Measurements from ENCODE around the gene IL13.

Gene IL13

GRCh38 chr5:132651838-132652469 lies 6.0 kb upstream of the IL13 start:
- in situ Hi-C loops (cut with HindIII; ENCODE audit: low sequenced_read_pairs) = no loop called here
- H3K4me3 ChIP-seq (ENCODE audit: low read depth, low read length) = no peak overlapping the region
- DNase-seq (ENCODE audit: low read depth, low spot score) = no peak
- TF ChIP-seq CTCF (IDR thresholded peaks at IDR 0.05; ENCODE audit: low read depth, low read length) = no peak

- H3K4me3 ChIP-seq (ENCODE audit: low read depth, low read length) = no peak overlapping the region
- no peak for DNase-seq (ENCODE audit: low read depth, low spot score)
- in situ Hi-C loops (cut with HindIII; ENCODE audit: low sequenced_read_pairs) = no loop called here
- no peak for TF ChIP-seq CTCF (IDR thresholded peaks at IDR 0.05; ENCODE audit: low read depth, low read length)
Measured at GRCh38 chr5:132653716-132654115, 4.3 kb upstream of the IL13 start.

- peak overlapping the region; percentile 29 for H3K4me3 ChIP-seq (ENCODE audit: low read depth, low read length)
- in situ Hi-C loops (cut with HindIII; ENCODE audit: low sequenced_read_pairs) = no loop called here
- DNase-seq (ENCODE audit: low read depth, low spot score) = peak; percentile 21
- peak; percentile 28 for TF ChIP-seq CTCF (IDR thresholded peaks at IDR 0.05; ENCODE audit: low read depth, low read length)
Measured at GRCh38 chr5:132655821-132656773, 1.9 kb upstream of the IL13 start.

DNA sequence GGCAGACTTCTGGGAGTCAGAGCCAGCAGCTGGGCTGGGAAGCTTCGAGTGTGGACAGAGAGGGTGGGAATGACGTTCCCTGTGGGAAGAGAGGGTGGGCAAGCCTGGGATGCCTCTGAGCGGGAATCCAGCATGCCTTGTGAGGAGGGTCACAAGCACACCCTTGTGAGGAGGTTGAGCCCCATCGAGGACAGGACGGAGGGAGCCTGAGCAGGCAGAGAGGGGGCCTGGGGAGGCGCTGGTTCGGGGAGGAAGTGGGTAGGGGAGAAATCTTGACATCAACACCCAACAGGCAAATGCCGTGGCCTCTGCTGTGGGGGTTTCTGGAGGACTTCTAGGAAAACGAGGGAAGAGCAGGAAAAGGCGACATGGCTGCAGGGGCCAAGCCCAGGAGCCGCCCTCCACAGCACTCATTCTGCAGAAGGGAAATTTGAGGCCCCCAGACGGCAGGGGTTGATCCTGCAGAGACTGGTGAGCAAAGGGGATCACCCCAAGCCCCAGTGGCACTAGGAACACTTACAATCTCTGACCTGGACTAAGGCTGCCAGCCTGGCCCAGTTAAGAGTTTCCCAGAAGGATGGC lies 1.1 kb upstream of the IL13 start:
- DNase-seq (ENCODE audit: low read depth, low spot score) = no peak
- in situ Hi-C loops (cut with HindIII; ENCODE audit: low sequenced_read_pairs) = no loop called here
- no peak for TF ChIP-seq CTCF (IDR thresholded peaks at IDR 0.05; ENCODE audit: low read depth, low read length)
- peak overlapping the region; percentile 23 for H3K4me3 ChIP-seq (ENCODE audit: low read depth, low read length)

DNA sequence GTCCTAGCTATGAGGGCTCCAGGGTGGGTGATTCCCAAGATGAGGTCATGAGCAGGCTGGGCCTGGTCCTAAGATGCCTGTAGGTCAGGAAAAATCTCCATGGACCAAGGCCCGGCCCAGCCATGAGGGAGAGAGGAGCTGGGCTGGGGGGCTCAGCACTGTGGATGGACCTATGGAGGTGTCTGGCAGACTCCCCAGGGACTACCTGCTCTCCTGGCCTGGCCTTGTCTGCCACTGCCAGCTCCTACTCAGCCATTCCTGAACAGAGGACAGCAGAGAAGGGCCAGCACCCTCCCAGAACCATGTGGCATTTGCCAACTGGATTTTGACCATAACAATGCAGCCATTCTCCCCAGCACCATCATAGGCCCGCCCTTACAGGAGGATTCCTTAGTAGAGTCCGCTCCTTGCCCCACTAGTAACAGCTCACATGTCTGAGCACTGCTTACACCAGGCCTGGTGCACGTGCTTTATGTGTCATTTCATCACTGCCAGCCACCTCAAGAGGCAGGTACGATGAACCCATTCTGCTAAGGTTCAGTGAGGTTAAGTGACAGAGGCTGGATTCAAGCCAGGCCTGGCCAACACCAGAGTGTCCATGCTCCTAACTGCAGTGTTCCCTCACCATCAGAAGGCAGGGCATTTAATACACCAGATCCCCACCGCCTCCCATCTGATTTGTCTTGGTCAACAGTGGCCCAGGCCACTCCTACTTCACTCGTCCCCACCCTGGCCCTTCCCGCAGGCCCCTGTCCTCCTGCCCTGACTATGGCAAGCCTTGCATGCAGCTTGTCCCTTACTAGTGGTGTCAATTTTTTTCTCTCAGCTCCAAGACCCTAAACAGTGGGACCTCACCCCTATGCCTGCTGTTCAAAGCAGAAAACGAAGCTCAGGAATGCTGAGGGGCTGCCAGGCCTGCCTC lies 669 bp downstream of the IL13 start:
- no peak overlapping the region for H3K4me3 ChIP-seq (ENCODE audit: low read depth, low read length)
- no peak for DNase-seq (ENCODE audit: low read depth, low spot score)
- TF ChIP-seq CTCF (IDR thresholded peaks at IDR 0.05; ENCODE audit: low read depth, low read length) = no peak
- in situ Hi-C loops (cut with HindIII; ENCODE audit: low sequenced_read_pairs) = no loop called here

Measured in astrocyte of the spinal cord (primary cell).